HUES48 (cell line): ENCODE measurements around the gene STX16.

Source experiments
- H3K27ac ChIP-seq: one replicate; pipeline ENCODE4 v1.7.0; 2013; ENCODE audit warnings: low read depth, low read length, inconsistent platforms
- H3K27me3 ChIP-seq: 2 replicates; pipeline ENCODE4 v1.6.1; 2013; ENCODE audit warnings: mild to moderate bottlenecking, low read length; ENCODE audit not compliant: control insufficient read depth, insufficient read depth
- H3K36me3 ChIP-seq: 2 replicates; pipeline ENCODE4 v1.6.1; 2013; ENCODE audit warnings: low read length; ENCODE audit not compliant: control insufficient read depth, insufficient read depth
- H3K4me1 ChIP-seq: 2 replicates; pipeline ENCODE4 v1.6.1; 2013; ENCODE audit warnings: mild to moderate bottlenecking, low read length; ENCODE audit not compliant: control insufficient read depth, insufficient read depth
- H3K4me3 ChIP-seq: 2 replicates; pipeline ENCODE4 v1.5.1; 2013; ENCODE audit warnings: mild to moderate bottlenecking, low read depth, low read length
- H3K9ac ChIP-seq: 2 replicates; pipeline ENCODE4 v1.6.1; 2013; ENCODE audit warnings: mild to moderate bottlenecking, low read depth, low read length, moderate library complexity
- H3K9me3 ChIP-seq: 2 replicates; pipeline ENCODE4 v1.6.1; 2013; ENCODE audit warnings: low read length; ENCODE audit not compliant: control insufficient read depth, insufficient read depth

STX16 gene

DNA sequence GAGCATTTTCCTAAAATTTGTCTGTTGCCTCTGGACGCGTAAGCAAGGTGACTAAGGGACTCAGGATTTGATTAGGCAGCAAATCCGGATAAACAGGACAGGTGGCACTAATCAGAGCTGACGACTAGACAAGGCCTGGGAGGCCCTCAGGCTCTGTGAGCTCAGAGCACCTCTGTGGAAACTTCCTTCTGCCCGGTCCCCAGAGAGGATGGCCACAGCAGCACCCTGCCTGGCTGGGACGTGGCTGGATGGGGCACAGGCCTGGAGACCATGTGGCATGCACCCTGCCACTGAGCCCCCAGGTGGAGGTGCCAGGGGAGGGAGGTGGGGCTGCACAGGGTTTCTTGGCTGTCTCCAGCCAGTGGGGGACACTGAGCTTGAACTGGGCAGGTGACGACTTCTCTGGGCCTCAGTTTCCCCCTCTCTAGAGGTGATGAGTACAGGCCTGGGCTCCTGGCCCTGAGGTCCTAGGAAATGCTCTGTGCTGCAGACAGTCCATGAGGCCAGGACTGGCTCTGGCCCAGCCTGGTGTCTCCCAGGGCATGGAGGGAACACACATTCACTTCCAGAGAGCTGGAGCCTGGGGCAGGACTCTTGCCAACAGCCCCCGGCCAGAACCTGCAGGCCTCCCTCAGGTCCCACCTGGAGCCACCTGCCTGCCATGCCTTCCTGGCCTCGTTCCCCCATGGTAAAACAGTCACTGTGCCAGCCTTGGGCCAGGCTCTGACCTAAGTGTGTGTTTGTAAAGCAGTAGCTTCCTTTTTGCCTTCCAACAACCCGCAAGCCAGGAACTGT lies 39.6 kb upstream of the STX16 start:
- H3K4me1 ChIP-seq: no peaks in the 10 kb centered on the region
- H3K27ac ChIP-seq: no peak overlapping the region
- no peaks in the 10 kb centered on the region for H3K27me3 ChIP-seq
- H3K9me3 ChIP-seq: no peaks in the 10 kb centered on the region
- no peaks in the 10 kb centered on the region for H3K36me3 ChIP-seq
- no peak overlapping the region for H3K4me3 ChIP-seq
- H3K9ac ChIP-seq: no peak overlapping the region

DNA sequence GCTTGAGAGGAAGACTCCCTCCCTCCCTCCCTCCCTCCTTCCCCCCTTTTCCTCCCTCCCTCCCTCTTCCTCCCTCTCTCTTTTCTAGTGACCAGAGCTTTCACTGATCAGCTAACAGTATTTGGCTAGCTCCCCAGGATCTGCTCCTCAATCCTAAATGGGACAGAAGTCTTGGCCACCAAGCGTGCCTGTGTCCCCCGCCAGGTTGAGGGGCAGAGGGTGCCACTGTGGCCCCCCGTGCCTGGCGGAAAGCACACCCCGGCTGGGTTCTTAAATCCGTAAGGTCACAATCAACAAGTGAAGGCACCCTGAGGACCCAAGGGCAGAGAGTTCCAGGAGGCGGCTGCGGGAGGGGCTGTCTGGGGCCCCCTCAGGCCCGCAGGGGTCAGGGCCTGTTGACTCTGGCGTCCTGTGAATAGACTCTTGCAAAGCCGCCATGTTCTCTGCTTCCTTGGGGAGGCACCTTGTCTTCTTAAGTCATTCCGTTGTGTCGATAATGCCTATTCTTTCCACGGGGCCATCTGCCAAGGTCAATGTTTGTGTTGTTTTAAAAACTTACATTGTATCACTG lies 38.9 kb upstream of the STX16 start:
- Histone ChIP-seq H3K4me1 (no peaks in the 10 kb centered on the region), H3K27ac (no peak overlapping the region), H3K27me3 (no peaks in the 10 kb centered on the region)

DNA sequence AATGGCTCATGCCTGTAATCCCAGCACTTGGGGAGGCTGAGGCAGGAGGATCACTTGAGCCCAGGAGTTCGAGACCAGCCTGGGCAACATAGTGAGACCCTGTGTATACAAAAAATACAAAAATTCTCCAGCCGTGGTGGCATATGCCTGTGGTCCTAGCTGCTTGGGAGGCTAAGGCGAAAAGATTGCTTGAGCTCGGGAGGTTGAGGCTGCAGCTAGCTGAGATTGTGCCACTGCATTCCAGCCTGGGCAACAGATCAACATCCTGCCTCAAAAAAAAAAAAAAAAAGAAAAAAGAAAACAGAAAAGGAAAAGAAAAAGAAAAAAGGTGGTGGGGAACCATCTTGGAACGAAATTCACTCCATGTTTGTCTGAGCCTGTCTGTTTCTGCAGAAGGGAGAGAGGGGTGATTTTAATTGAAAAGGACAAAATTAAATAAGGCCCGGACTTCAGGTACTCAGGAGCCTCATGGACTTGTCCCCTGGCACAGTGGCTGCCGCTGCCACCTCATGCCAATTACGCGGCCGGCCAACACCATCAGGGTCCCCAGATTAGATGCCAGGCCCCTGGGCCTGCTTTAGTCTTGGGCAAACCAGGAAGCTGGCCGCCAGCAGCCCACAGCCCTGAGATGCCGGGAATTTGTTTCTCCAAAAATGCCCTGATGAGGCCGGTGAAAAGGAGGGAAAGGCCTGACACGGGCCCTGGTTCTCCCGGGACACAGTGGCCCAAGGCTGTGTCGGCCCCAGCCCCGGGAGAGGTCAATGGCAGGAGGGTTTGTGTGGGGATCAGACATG lies 37.8 kb upstream of the STX16 start:
- Histone ChIP-seq H3K9me3 (no peaks in the 10 kb centered on the region), H3K27me3 (peaks cover 7% of the 10 kb centered on the region; the same call in 1 of the 2 replicates)

More for the DNA sequence above, 38.9 kb upstream of the STX16 start:
- H3K9me3 ChIP-seq: no peaks in the 10 kb centered on the region
- H3K9ac ChIP-seq: no peak overlapping the region
- no peak overlapping the region for H3K4me3 ChIP-seq
- H3K36me3 ChIP-seq: no peaks in the 10 kb centered on the region

DNA sequence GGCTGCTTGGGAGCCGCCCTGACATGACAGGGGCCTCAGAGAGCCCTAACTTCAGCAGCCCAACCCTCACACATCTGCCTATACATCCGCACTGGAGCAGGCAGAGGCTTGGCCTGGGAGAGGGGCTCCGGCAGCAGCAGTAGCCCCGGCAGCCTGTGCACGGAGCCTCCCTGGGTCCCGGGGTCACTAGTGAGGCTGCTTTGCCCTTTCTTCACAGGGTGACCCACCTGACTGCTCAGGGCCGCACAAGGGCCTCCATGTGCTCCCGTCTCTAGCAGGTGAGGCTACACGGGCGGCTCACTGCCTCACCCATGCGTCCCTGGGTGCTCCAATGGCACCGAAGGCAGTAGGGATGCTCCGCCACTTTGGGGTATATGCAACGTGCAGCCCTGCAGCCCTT lies 36.7 kb upstream of the STX16 start:
- no peak overlapping the region for H3K4me3 ChIP-seq
- peaks cover 9% of the 10 kb centered on the region; the same call in 1 of the 2 replicates for H3K27me3 ChIP-seq
- H3K9ac ChIP-seq: no peak overlapping the region
- H3K9me3 ChIP-seq: no peaks in the 10 kb centered on the region
- no peaks in the 10 kb centered on the region for H3K36me3 ChIP-seq
- peaks cover 5% of the 10 kb centered on the region for H3K4me1 ChIP-seq
- H3K27ac ChIP-seq: no peak overlapping the region

More for the DNA sequence above, 37.8 kb upstream of the STX16 start:
- Histone ChIP-seq H3K4me1 (no peaks in the 10 kb centered on the region), H3K4me3 (no peak overlapping the region), H3K36me3 (no peaks in the 10 kb centered on the region), H3K9ac (no peak overlapping the region), H3K27ac (no peak overlapping the region)

DNA sequence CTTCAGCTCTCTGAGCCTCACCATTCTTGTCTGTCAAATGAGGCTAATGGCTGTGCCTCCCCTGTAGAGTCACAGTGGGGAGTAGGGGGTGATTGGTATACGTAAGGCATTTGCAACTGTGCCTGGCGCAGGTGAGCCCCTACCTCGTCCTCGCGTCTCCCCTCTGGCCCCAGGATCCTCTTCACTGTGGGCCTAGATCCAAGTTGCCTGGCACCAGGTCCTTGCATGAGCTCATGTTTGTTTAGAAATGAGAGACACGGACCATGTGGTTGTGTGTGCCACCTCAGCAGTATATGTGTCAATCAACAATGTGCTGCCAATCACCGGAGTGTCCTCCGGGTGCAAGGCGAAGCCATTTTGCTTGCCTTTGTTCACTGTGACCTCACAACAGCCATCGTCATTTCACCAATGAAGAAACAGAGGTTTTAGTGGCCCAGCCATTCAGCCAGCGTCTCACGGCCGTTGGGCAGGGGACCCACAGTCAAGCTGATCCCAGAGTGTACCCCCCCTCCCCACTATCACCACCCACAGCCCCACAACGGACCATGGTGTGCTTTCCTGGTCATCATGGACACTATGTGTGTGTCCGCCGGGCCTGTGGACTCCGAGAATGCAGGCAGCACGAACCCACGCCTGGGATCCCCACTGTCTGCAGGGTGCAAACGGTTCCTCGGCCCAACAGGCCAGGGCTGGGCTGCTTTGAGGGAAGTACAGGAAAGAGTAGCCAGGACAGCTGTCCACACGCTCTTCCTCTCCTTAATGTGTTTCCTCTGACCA lies 35.9 kb upstream of the STX16 start:
- Histone ChIP-seq H3K36me3 (no peaks in the 10 kb centered on the region), H3K9ac (no peak overlapping the region), H3K27ac (no peak overlapping the region), H3K4me1 (peaks cover 9% of the 10 kb centered on the region), H3K9me3 (no peaks in the 10 kb centered on the region), H3K4me3 (no peak overlapping the region), H3K27me3 (peaks cover 9% of the 10 kb centered on the region; the same call in 1 of the 2 replicates)

DNA sequence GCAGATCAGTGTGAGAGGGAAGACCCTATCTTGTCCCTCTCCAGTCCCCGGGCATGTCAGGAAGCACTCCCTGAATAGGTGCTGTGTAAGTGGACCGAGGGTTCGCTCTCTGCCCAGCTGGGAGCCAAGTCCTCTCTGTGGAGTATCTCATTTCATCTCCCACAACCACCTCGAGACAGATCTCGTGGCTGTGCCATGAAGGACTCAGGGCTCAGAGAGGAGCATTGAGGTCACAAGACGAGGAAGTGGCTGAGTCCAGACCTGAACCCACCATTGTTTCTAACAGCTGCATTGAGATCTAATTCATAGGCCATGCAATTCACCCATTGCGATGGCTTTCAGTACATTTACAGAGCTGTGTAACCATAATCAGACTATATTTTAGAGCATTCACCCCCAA lies 34.7 kb upstream of the STX16 start:
- H3K27ac ChIP-seq: no peak overlapping the region
- no peaks in the 10 kb centered on the region for H3K36me3 ChIP-seq
- no peak overlapping the region for H3K9ac ChIP-seq
- peaks cover 9% of the 10 kb centered on the region; the same call in 1 of the 2 replicates for H3K27me3 ChIP-seq
- peaks cover 9% of the 10 kb centered on the region for H3K4me1 ChIP-seq
- H3K9me3 ChIP-seq: no peaks in the 10 kb centered on the region
- no peak overlapping the region for H3K4me3 ChIP-seq

DNA sequence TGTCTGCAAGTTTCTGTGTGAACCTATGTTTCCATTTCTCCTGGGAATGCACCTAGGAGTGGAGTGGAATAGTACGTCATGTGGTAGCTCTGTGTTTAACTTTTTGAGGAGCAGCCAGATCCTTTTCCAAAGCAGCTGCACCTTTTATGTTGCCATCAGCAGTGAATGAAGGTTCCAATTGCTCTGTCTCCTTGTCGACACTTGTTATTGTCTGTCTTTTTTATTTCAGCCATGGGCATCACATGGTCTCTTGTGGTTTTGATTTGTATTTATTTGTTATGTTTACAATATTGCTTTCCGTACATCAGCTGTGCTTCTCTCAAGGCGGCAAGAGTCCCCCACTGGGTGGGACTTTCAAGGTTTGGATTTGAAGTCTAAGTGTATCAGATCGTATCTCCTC lies 33.9 kb upstream of the STX16 start:
- no peak overlapping the region for H3K27ac ChIP-seq
- H3K36me3 ChIP-seq: no peaks in the 10 kb centered on the region
- H3K27me3 ChIP-seq: peaks cover 9% of the 10 kb centered on the region; the same call in 1 of the 2 replicates
- H3K4me1 ChIP-seq: peaks cover 9% of the 10 kb centered on the region
- no peak overlapping the region for H3K9ac ChIP-seq
- H3K4me3 ChIP-seq: no peak overlapping the region
- no peaks in the 10 kb centered on the region for H3K9me3 ChIP-seq

DNA sequence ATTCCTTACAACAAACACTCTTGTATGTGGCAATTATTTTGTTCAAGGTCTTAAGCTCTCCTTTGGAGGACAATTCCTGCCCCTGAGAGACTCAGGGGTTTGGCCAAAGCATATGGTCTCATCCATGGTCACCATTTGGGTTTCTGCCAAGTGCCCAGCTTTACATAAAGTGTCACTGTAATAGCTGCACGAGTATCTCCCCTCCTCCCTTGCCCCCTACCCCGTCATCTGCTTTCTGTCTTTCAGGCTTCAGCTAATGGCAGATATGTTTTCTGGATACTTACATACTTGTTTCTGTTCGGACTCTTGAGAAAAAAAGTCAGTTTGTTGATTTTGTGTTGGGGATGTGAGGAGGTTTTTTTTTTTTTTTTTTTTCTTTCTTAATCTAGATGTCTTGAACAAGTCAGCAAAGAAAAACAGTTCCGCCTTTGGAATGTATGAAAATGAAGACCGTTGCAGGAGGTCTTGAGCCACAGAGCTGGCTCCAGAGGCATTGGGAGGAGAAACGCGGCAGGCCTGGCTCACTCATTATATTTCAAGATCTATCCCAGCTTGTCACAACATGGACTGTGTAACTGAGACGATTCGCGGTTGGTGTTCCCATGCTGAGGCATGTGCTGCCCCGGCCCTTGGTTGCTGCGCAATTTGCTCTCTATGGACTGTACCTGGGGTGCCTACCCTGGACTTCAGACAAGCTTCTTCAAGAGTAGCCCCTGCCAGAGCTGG lies 32.6 kb upstream of the STX16 start:
- no peak overlapping the region for H3K9ac ChIP-seq
- peaks cover 13% of the 10 kb centered on the region; the same call in 1 of the 2 replicates for H3K9me3 ChIP-seq
- no peak overlapping the region for H3K27ac ChIP-seq
- no peak overlapping the region for H3K4me3 ChIP-seq
- peaks cover 9% of the 10 kb centered on the region for H3K4me1 ChIP-seq
- H3K36me3 ChIP-seq: no peaks in the 10 kb centered on the region
- peaks cover 9% of the 10 kb centered on the region; the same call in 1 of the 2 replicates for H3K27me3 ChIP-seq

DNA sequence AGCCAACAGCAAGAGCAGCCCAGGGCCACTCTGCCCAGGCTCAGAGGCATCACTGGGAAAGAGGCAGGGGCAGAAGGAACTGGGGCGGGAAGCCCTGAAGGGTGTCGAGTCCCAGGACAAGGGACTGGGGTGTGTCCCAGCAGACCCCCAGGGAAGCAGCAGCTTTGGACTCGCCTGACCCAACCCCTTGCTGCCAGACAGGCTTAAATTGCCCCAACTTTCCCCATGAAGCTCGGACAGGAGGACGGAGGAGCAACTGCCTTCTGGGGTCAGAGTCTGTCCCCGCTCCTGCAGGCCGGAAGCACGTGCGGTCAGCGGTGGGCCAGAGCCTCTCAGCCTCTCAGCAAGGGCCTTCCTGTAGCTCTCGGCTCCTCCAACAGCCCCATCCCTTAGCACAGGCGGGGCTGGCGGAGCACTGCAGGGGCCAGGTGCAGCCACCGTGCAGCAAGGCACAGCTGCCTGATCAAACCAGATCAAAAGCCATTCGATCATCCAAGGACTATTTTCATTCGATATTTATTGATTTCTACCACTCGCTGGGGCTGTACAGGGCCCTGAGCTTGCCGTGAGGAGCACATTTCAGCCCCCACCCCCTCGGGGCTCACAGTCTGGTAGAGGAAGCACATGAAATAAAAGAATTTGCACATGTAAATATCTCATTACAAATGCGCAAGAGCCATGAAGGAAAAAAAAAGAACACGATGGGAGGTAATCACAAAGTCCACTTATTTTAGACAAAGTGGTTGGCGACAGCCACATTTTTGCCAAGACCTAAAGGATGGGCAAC lies 31.8 kb upstream of the STX16 start:
- Histone ChIP-seq H3K36me3 (no peaks in the 10 kb centered on the region), H3K4me3 (no peak overlapping the region), H3K27me3 (peaks cover 9% of the 10 kb centered on the region; the same call in 1 of the 2 replicates), H3K27ac (peak overlapping the region; percentile 48), H3K9me3 (peaks cover 13% of the 10 kb centered on the region; the same call in 1 of the 2 replicates), H3K9ac (peak overlapping the region; percentile 52), H3K4me1 (peaks cover 9% of the 10 kb centered on the region)
